ENCODE data around the gene CHMP2B. TPM values are rescaled to one million over a fixed set of nuclear protein-coding genes. Genes with fewer than 3 reads are reported as not detected.

The CHMP2B gene
- total RNA-seq, 2 experiments from 2014 or later = 24.9 to 26.1 TPM

DNA sequence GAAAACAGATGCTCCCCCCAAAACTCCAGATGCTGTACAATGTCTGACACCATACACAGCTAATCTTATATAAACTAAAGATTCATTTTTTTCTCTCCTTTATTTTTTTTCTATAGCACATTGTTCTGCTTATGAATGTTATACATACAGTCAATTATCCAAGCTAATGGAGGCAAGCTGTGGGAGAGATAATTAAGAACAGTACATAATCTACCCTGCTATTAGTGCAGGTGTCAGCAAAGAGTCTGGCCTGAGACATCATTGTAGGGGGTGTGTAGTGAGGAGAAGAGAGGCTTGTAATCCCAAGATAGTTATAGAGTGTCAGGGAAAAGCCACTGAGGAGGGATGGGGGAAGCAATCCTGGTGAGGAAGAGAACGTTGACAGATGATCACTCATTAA lies 25.4 kb upstream of the CHMP2B start:
- Mint-ChIP-seq H3K36me3 (ENCODE audit: low read depth) (no peaks in the 10 kb centered on the region), H3K4me3 (no peak overlapping the region), H3K4me1 (ENCODE audit: low read depth) (no peaks in the 10 kb centered on the region), H3K27me3 (ENCODE audit: low read depth) (peaks cover 8% of the 10 kb centered on the region), H3K9me3 (peaks cover 2% of the 10 kb centered on the region), H3K27ac (no peak overlapping the region)
- CTCF ChIA-PET = no interaction called here
- no peak for DNase-seq
- intact Hi-C loops (cut with micrococcal nuclease) = no loop called here

DNA sequence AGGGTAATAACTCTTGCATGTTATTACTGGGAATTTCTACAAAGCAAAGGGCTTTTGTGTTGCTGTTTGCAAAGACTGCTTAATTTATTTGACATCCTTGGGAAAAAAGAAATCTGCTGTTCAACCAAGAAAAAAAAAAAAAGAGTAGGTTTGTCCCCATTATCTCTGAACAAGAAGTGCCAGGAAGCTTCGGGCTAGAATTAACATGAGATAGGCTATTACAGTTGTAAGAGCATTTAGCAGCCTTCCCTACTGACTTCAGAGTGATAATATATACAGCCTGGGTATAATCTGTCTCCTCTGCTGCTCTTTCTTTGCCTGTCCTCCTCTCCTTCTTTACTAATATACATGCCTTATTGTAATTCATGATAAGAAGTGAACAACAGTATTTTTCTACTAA lies 23.3 kb upstream of the CHMP2B start:
- Mint-ChIP-seq H3K4me3 (no peak overlapping the region), H3K27ac (no peak overlapping the region), H3K36me3 (ENCODE audit: low read depth) (no peaks in the 10 kb centered on the region), H3K27me3 (ENCODE audit: low read depth) (peaks cover 8% of the 10 kb centered on the region), H3K9me3 (no peaks in the 10 kb centered on the region), H3K4me1 (ENCODE audit: low read depth) (no peaks in the 10 kb centered on the region)
- CTCF ChIA-PET = no interaction called here
- intact Hi-C loops (cut with micrococcal nuclease) = no loop called here
- no peak for DNase-seq

DNA sequence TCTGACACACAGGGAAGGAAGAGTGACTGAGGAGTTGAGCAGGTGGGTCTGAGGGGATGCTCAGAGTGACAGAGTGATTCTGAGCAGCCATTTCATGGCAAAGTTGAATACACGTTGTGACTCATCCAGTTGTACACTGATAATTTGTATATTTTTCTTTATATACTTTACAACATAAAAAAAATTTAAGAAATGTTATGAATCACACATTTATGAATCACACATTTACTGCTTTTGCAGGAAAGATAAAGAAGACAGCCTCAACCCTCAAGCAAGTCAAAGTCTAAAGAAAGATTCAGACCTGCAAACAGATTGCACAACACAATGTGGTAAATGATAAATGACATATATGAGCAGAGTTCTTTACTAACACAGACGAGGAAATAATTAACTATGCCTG lies 21.0 kb upstream of the CHMP2B start:
- H3K4me1 Mint-ChIP-seq (ENCODE audit: low read depth) = no peaks in the 10 kb centered on the region
- no peaks in the 10 kb centered on the region for H3K36me3 Mint-ChIP-seq (ENCODE audit: low read depth)
- CTCF ChIA-PET = no interaction called here
- no peak for DNase-seq
- intact Hi-C loops (cut with micrococcal nuclease) = no loop called here
- peaks cover 9% of the 10 kb centered on the region for H3K27me3 Mint-ChIP-seq (ENCODE audit: low read depth)
- no peak overlapping the region for H3K4me3 Mint-ChIP-seq
- no peaks in the 10 kb centered on the region for H3K9me3 Mint-ChIP-seq
- H3K27ac Mint-ChIP-seq = no peak overlapping the region

DNA sequence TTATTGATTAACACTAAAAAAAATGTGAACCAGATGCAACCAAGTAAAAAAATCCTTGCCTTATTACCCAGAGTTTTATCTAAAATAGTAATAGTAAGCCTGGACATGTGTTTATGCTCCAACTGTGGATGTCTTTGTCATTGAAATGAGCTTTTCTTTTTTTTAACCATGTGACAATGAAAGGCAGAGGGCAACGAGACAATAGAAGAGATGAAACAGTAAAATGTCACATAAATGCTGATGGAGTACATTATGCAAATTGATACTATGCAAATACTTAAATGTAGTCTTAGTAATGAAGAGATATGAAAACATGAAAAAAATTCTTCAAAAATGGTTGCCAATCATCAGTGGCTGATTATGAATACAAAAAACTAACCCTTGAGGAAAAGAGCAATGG lies 20.5 kb upstream of the CHMP2B start:
- Mint-ChIP-seq H3K9me3 (no peaks in the 10 kb centered on the region), H3K4me3 (no peak overlapping the region), H3K27ac (no peak overlapping the region), H3K36me3 (ENCODE audit: low read depth) (no peaks in the 10 kb centered on the region), H3K27me3 (ENCODE audit: low read depth) (peaks cover 11% of the 10 kb centered on the region), H3K4me1 (ENCODE audit: low read depth) (no peaks in the 10 kb centered on the region)
- CTCF ChIA-PET = no interaction called here
- intact Hi-C loops (cut with micrococcal nuclease) = no loop called here
- no peak for DNase-seq

DNA sequence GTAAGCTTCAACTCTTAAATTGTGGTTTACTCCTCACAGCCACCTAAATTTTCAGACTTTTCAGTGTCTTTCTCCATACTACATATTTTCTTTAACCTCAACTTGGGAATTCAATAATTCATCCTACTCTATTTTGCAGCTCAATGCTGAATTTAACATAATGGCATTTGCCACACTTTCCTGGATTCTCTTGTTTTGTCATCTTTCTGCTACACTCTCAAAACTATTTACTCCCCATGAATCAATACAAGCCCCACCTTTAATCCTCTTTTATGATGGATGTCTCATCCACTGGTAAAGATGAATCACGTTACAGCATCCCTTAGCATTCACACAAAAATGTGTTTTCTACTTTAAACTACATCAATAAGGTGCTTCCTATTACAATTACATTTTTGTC lies 19.6 kb upstream of the CHMP2B start:
- Mint-ChIP-seq H3K27me3 (ENCODE audit: low read depth) (peaks cover 12% of the 10 kb centered on the region), H3K36me3 (ENCODE audit: low read depth) (no peaks in the 10 kb centered on the region), H3K9me3 (no peaks in the 10 kb centered on the region), H3K4me1 (ENCODE audit: low read depth) (no peaks in the 10 kb centered on the region), H3K27ac (no peak overlapping the region), H3K4me3 (no peak overlapping the region)
- CTCF ChIA-PET = interaction anchor here (0.6 kb wide), 1 partner anchor 14 kb away, joined by 4 read pairs; no protein-coding TSS in a partner anchor
- no peak for DNase-seq
- intact Hi-C loops (cut with micrococcal nuclease) = no loop called here

DNA sequence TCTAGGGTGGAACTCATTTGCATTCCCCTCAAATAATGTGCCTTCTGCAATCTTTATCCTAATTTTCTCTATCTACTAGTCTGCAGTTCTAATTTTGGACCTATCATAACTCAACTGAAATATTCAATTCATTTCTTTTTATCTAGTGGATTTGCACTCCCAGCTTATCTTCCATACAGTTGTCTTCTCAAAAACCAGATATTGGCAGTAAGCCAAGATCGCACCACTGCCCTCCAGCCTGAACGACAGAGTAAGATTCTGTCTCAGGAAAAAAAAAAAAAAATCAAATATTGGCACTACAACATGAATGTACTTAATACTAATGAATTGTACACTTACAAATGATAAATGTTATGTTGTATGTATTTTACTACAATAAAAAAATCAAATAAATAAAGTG lies 18.0 kb upstream of the CHMP2B start:
- Mint-ChIP-seq H3K4me3 (no peak overlapping the region), H3K36me3 (ENCODE audit: low read depth) (no peaks in the 10 kb centered on the region), H3K27me3 (ENCODE audit: low read depth) (peaks cover 22% of the 10 kb centered on the region), H3K27ac (no peak overlapping the region), H3K9me3 (no peaks in the 10 kb centered on the region), H3K4me1 (ENCODE audit: low read depth) (no peaks in the 10 kb centered on the region)
- no peak for DNase-seq
- CTCF ChIA-PET = interaction anchor here (0.6 kb wide), 1 partner anchor 12 kb away, joined by 3 read pairs; no protein-coding TSS in a partner anchor
- intact Hi-C loops (cut with micrococcal nuclease) = no loop called here

DNA sequence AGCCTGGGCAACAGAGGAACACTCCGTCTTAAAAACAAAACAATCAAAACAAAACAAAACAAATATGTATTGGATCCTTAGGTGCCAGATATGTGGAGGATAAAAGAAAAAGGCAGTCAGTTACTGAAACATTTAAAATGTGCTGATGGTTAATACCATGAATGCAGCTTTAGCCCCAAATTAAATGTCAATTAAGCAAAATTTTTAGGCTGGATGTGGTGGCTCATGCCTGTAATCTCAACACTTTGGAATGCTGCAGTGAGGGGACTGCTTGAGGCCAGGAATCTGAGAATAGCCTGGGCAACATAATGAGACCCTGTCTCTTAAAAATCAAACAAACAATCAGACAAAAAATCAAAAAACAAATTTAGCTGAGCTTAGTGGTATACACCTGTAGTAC lies 8.5 kb upstream of the CHMP2B start:
- CTCF ChIA-PET = no interaction called here
- H3K4me3 Mint-ChIP-seq = no peak overlapping the region
- intact Hi-C loops (cut with micrococcal nuclease) = no loop called here
- peaks cover 3% of the 10 kb centered on the region for H3K9me3 Mint-ChIP-seq
- no peak for DNase-seq
- no peak overlapping the region for H3K27ac Mint-ChIP-seq
- peaks cover 3% of the 10 kb centered on the region for H3K36me3 Mint-ChIP-seq (ENCODE audit: low read depth)
- H3K27me3 Mint-ChIP-seq (ENCODE audit: low read depth) = peaks cover 31% of the 10 kb centered on the region
- no peaks in the 10 kb centered on the region for H3K4me1 Mint-ChIP-seq (ENCODE audit: low read depth)

DNA sequence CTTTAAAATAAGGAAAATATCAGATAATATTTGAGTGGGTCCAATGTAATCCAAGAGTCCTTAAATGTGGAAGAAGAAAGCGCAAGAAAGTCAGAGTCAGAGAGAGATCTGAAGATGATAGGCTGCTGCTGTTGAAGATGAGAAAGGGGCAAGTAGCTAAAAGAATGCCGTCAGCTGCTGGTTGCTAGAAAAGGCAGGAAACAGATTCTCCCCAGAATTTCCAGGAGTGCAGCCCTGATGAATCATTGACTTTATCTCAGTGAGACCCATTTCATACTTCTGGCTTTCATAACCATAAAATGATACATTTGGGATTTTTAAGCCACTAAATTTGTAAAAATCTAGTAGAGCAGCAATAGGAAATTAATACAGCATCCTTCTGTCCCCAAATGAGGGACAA lies 7.5 kb upstream of the CHMP2B start:
- CTCF ChIA-PET = no interaction called here
- no peaks in the 10 kb centered on the region for H3K4me1 Mint-ChIP-seq (ENCODE audit: low read depth)
- H3K27me3 Mint-ChIP-seq (ENCODE audit: low read depth) = peaks cover 28% of the 10 kb centered on the region
- peaks cover 3% of the 10 kb centered on the region for H3K9me3 Mint-ChIP-seq
- peaks cover 3% of the 10 kb centered on the region for H3K36me3 Mint-ChIP-seq (ENCODE audit: low read depth)
- intact Hi-C loops (cut with micrococcal nuclease) = no loop called here
- no peak for DNase-seq
- no peak overlapping the region for H3K4me3 Mint-ChIP-seq
- no peak overlapping the region for H3K27ac Mint-ChIP-seq

DNA sequence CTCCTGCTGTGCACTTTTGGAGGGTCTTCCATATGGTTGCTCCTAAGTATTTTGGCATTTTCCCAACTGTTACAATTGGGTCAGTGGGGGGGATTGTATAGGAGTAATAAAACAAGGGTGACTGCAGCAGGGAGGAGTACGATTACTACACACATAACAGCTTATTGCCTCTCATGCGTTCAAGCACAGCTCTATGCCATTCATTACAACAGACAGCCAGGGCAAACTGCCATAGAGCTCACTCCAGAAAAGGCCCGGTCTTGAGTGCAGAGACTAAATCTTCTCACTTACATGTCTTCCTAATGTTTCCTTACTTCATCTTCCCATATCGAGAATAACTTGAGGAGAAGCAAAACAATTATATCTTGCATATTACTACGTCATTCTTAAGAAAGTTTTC lies 1.4 kb upstream of the CHMP2B start:
- H3K27ac Mint-ChIP-seq = no peak overlapping the region
- CTCF ChIA-PET = interaction anchor here (1.1 kb wide), 1 partner anchor 34 kb away, joined by 4 read pairs; no protein-coding TSS in a partner anchor
- peaks cover 3% of the 10 kb centered on the region for H3K36me3 Mint-ChIP-seq (ENCODE audit: low read depth)
- H3K4me3 Mint-ChIP-seq = no peak overlapping the region
- H3K4me1 Mint-ChIP-seq (ENCODE audit: low read depth) = peaks cover 21% of the 10 kb centered on the region
- intact Hi-C loops (cut with micrococcal nuclease) = loop anchor here (2.0 to 5.0 kb wide), 3 partner anchors 21 to 833 kb away; partner anchors contain the start of genes CGGBP1 and ZNF654
- no peak for DNase-seq
- peaks cover 19% of the 10 kb centered on the region for H3K27me3 Mint-ChIP-seq (ENCODE audit: low read depth)
- H3K9me3 Mint-ChIP-seq = peaks cover 3% of the 10 kb centered on the region

DNA sequence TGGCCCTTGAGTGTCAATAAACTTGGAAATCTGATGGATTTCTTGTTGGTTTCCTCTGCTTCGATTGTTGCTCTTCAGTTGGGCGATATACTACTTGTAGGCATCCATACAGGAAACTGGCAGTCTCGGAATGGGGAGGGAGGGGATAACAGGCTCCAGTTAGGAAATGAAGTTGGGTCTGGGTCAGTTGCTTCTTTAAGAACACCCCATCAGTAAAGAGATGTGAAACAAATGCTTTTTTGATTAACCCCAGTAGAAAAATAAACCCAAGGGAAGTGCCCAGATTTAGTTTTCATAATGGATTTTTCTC lies 681 bp downstream of the CHMP2B start:
- H3K27me3 Mint-ChIP-seq (ENCODE audit: low read depth) = peaks cover 10% of the 10 kb centered on the region
- peaks cover 3% of the 10 kb centered on the region for H3K9me3 Mint-ChIP-seq
- CTCF ChIA-PET = no interaction called here
- intact Hi-C loops (cut with micrococcal nuclease) = loop anchor here (1.0 to 5.0 kb wide), 4 partner anchors 19 to 922 kb away; partner anchors contain the start of genes C3orf38, CGGBP1 and ZNF654
- H3K36me3 Mint-ChIP-seq (ENCODE audit: low read depth) = peaks cover 6% of the 10 kb centered on the region
- peak overlapping the region; percentile 83 for H3K4me3 Mint-ChIP-seq
- H3K4me1 Mint-ChIP-seq (ENCODE audit: low read depth) = peaks cover 35% of the 10 kb centered on the region
- DNase-seq = no peak
- peak overlapping the region; percentile 85 for H3K27ac Mint-ChIP-seq

DNA sequence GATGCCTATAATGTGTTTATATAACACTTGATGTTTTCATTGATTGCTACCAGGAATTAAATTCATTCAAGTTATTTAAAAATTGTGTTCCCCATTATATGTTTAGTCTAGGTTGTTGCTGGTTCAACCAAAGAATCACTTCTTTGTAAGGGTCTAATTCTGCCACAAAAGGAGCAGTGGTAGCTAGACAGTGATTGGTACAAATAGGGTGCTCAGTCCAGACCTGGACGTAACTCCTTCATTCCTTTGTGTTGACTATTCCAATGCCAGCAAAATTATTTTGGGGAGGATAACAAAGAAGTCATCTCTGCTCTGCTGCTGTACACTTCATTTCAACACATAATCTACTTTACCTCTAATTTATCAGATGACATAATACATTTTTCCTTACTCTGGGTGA lies 1.2 kb downstream of the CHMP2B start:
- Mint-ChIP-seq H3K36me3 (ENCODE audit: low read depth) (peaks cover 3% of the 10 kb centered on the region), H3K4me1 (ENCODE audit: low read depth) (peaks cover 39% of the 10 kb centered on the region), H3K27ac (no peak overlapping the region), H3K4me3 (peak overlapping the region; percentile 83), H3K9me3 (no peaks in the 10 kb centered on the region), H3K27me3 (ENCODE audit: low read depth) (peaks cover 7% of the 10 kb centered on the region)
- intact Hi-C loops (cut with micrococcal nuclease) = loop anchor here (5.0 kb wide), 1 partner anchor 141 kb away; no protein-coding TSS in a partner anchor
- no peak for DNase-seq
- CTCF ChIA-PET = no interaction called here

DNA sequence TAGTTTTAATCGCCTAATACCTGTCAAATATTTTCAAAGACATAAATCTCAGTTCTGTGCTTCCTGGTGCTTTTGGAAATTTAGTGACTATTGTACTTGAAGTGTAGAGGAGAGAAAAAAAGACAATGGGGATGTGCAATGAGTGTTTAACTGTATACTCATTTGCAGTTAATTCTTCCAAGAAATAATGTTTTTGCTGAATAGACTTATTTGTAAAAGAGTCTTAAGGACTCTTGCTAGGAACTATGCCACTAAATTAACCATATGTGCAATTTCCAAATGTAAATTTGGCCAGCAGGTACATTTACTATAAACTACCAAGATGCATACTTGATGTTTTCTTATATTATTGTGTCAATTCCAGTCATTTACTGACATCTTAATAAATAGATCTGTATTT lies 2.0 kb downstream of the CHMP2B start:
- CTCF ChIA-PET = no interaction called here
- no peaks in the 10 kb centered on the region for H3K9me3 Mint-ChIP-seq

DNA sequence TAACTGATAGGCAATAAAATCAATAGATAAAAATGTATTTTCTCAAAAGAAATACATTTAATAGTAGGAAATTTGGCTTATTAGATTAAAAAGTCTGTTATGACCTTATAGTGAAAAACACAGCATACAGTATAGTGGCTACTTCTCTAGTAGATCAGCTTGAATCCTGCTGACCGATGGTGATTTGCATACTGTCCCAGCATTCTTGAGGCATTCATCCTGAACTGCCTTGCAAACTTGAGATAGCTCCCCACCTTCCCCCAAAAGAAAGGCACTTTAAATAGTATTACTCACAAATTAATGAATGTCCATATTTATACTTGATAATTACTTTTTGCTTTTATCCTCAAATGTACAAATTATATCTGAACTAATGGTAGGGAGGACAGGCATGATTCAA lies 6.7 kb downstream of the CHMP2B start:
- Mint-ChIP-seq H3K4me1 (ENCODE audit: low read depth) (peaks cover 44% of the 10 kb centered on the region), H3K27me3 (ENCODE audit: low read depth) (no peaks in the 10 kb centered on the region), H3K27ac (no peak overlapping the region), H3K4me3 (no peak overlapping the region), H3K36me3 (ENCODE audit: low read depth) (peaks cover 8% of the 10 kb centered on the region), H3K9me3 (no peaks in the 10 kb centered on the region)
- no peak for DNase-seq
- CTCF ChIA-PET = interaction anchor here (1.3 kb wide), 1 partner anchor 26 kb away, joined by 4 read pairs; no protein-coding TSS in a partner anchor
- intact Hi-C loops (cut with micrococcal nuclease) = no loop called here

More for the DNA sequence above, 2.0 kb downstream of the CHMP2B start:
- Mint-ChIP-seq H3K36me3 (ENCODE audit: low read depth) (peaks cover 3% of the 10 kb centered on the region), H3K27me3 (ENCODE audit: low read depth) (peaks cover 7% of the 10 kb centered on the region), H3K4me1 (ENCODE audit: low read depth) (peaks cover 42% of the 10 kb centered on the region), H3K4me3 (peak overlapping the region; percentile 32), H3K27ac (no peak overlapping the region)
- DNase-seq = no peak
- intact Hi-C loops (cut with micrococcal nuclease) = loop anchor here (5.0 kb wide), 1 partner anchor 142 kb away; no protein-coding TSS in a partner anchor

Data from activated naive CD4-positive, alpha-beta T cell treated with anti-CD3 and anti-CD28 coated beads for 36 hours (primary cell).